ENCODE data around the gene RAB20. TPM values are rescaled to one million over a fixed set of nuclear protein-coding genes. Genes with fewer than 3 reads are reported as not detected.

Gene RAB20
- total RNA-seq, 1 experiment from 2014 or later, result 10.6 TPM

DNA sequence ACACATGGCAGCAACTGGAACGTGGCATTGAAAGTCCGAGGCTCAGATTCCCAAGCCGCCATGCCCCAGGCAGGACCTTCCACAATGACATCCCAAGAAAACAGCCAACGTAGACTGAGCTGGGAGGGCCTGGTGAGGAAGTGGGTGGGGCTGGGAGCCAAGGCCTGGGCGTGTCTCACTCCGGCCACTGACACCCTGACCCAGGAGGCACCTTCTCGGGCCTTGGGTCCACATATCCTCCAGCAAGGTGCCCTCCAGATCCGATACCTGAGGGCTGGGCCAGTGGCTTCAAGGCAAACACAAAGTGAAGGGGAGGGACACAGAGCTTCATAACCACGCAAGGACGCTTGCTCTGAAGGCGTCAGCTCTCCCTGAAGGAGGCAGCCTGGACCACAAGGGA lies 43.0 kb downstream of the RAB20 start:
- intact Hi-C loops (cut with micrococcal nuclease), result no loop called here
- Histone ChIP-seq H3K9me3 (ENCODE audit: control insufficient read depth in 1 of 2, insufficient read depth in 1 of 2, low read depth in 1 of 2, low read length in 2 of 2) (no peaks in the 10 kb centered on the region), H2AFZ (ENCODE audit: low read depth, low read length, poor library complexity, severe bottlenecking) (no peak overlapping the region), H3K4me1 (ENCODE audit: control insufficient read depth in 1 of 2, insufficient read depth in 2 of 2, low read length in 2 of 2) (peaks cover 0 to 7% of the 10 kb centered on the region in 2 experiments; a peak in 1 of 4 replicates), H3K79me2 (ENCODE audit: insufficient read depth, low read length) (no peaks in the 10 kb centered on the region), H3K4me2 (ENCODE audit: low read length) (no peak overlapping the region), H3K4me3 (replicated peaks in 1 of 2; ENCODE audit: low read depth in 1 of 2, low read length in 2 of 2) (no peak overlapping the region), H4K20me1 (ENCODE audit: insufficient read depth) (no peaks in the 10 kb centered on the region), H3K27me3 (ENCODE audit: insufficient read depth, low read length) (no peaks in the 10 kb centered on the region), H3K9ac (ENCODE audit: low read length) (no peak overlapping the region), H3K9me2 (ENCODE audit: insufficient read depth) (no peaks in the 10 kb centered on the region), H3K36me3 (ENCODE audit: control insufficient read depth in 1 of 2, insufficient read depth in 2 of 2, low read length in 2 of 2) (no peaks in the 10 kb centered on the region), H3K27ac (ENCODE audit: low read depth, low read length) (no peak overlapping the region)
- BruUV-seq (replicated peaks), result no TSS peak
- DNase-seq (ENCODE audit: low read depth, low spot score), result no peak
- ChIA-PET POLR2A (no interaction called here), RAD21 (ENCODE audit: low non-redundant PET in 1 of 2, low total read pairs in 2 of 2, uncharacterized antibody in 2 of 2, unreplicated experiment in 2 of 2) (no interaction called here), CTCF (no interaction called here)
- ATAC-seq, result peak; percentile 39; the same call in 1 of the 2 replicates
- TF ChIP-seq, protein P1, sequence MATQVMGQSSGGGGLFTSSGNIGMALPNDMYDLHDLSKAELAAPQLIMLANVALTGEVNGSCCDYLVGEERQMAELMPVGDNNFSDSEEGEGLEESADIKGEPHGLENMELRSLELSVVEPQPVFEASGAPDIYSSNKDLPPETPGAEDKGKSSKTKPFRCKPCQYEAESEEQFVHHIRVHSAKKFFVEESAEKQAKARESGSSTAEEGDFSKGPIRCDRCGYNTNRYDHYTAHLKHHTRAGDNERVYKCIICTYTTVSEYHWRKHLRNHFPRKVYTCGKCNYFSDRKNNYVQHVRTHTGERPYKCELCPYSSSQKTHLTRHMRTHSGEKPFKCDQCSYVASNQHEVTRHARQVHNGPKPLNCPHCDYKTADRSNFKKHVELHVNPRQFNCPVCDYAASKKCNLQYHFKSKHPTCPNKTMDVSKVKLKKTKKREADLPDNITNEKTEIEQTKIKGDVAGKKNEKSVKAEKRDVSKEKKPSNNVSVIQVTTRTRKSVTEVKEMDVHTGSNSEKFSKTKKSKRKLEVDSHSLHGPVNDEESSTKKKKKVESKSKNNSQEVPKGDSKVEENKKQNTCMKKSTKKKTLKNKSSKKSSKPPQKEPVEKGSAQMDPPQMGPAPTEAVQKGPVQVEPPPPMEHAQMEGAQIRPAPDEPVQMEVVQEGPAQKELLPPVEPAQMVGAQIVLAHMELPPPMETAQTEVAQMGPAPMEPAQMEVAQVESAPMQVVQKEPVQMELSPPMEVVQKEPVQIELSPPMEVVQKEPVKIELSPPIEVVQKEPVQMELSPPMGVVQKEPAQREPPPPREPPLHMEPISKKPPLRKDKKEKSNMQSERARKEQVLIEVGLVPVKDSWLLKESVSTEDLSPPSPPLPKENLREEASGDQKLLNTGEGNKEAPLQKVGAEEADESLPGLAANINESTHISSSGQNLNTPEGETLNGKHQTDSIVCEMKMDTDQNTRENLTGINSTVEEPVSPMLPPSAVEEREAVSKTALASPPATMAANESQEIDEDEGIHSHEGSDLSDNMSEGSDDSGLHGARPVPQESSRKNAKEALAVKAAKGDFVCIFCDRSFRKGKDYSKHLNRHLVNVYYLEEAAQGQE (IDR thresholded peaks at IDR 0.05; ENCODE audit: low read depth), result no peak
- no peak for TF ChIP-seq SIN3A (IDR thresholded peaks at IDR 0.05; ENCODE audit: low read depth)
- TF ChIP-seq POLR2A (IDR thresholded peaks at IDR 0.05; ENCODE audit: borderline replicate concordance, extremely low read depth, insufficient read depth, insufficient read length), result no peak
- TF ChIP-seq POLR2AphosphoS5 (IDR thresholded peaks at IDR 0.05; ENCODE audit: low read depth, low read length), result no peak
- no peak for TF ChIP-seq CBX3 (IDR thresholded peaks at IDR 0.05; ENCODE audit: low read depth)
- no peak for TF ChIP-seq JUND (IDR thresholded peaks at IDR 0.05)
- TF ChIP-seq YY1 (IDR thresholded peaks at IDR 0.05; ENCODE audit: extremely low read depth, insufficient replicate concordance, low read depth, low read length), result no peak
- no peak for TF ChIP-seq ELF1 (IDR thresholded peaks at IDR 0.05; ENCODE audit: borderline replicate concordance, low read depth)
- no peak for TF ChIP-seq RAD21 (IDR thresholded peaks at IDR 0.05; ENCODE audit: low read depth)
- no peak for TF ChIP-seq FOSL1 (IDR thresholded peaks at IDR 0.05; ENCODE audit: low read depth)

Data from HCT116 (cell line).